22Rv1 (cell line): Measurements from ENCODE around the gene SLC22A15.

Source experiments
- CTCF ChIP-seq: fragments of 450-650 bp; IDR thresholded peaks from 2 replicates; pipeline ENCODE4 v1.5.1; 2017; ENCODE audit warnings: mild to moderate bottlenecking
- ZFX ChIP-seq: fragments of 450-650 bp; IDR thresholded peaks from 2 replicates; pipeline ENCODE4 v1.6.1; 2017; ENCODE audit warnings: antibody characterized with exemption, borderline replicate concordance

- TF ChIP-seq CTCF (no peak), ZFX (no peak)
Measured at GRCh38 chr1:116113615-116114014, 137.3 kb downstream of the SLC22A15 start.
